ENCODE measurements around the gene DESI1.

DNA sequence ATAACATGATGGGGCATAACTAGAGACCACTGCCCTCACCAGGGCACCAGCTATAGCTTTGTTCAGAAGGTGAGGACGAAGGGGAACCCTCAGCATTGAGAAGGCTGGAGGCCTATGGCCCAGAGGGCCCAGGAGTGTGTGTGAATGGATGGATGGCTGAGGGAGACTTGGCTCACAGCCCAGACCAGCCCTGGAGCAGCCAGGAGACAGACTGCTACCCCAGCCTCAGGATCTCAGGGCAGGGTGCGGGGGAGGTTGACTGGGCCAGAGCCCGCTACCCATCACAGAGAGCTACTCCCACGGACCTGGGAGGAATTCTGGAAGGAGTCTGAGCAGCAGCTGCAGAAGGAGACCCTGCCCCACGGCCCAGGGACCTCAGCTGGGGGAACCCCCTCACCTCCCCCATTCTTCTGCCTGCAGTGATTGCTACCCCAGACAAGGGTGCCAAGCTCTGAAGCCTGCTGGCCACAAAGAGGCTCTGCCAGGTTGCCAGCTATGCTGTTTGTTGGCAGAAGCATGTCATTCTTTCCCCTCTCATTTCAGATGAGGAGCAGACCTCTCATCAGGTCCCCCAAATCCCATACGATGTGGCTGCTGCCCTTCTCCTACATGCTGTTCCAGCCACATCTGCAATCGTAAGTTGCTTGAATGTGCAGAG is 65.4 kb downstream of the DESI1 start:
- no peak for TF ChIP-seq EZH2 (IDR thresholded peaks at IDR 0.05; ENCODE audit: borderline replicate concordance, low read length)
- TF ChIP-seq, protein P1, sequence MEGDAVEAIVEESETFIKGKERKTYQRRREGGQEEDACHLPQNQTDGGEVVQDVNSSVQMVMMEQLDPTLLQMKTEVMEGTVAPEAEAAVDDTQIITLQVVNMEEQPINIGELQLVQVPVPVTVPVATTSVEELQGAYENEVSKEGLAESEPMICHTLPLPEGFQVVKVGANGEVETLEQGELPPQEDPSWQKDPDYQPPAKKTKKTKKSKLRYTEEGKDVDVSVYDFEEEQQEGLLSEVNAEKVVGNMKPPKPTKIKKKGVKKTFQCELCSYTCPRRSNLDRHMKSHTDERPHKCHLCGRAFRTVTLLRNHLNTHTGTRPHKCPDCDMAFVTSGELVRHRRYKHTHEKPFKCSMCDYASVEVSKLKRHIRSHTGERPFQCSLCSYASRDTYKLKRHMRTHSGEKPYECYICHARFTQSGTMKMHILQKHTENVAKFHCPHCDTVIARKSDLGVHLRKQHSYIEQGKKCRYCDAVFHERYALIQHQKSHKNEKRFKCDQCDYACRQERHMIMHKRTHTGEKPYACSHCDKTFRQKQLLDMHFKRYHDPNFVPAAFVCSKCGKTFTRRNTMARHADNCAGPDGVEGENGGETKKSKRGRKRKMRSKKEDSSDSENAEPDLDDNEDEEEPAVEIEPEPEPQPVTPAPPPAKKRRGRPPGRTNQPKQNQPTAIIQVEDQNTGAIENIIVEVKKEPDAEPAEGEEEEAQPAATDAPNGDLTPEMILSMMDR (IDR thresholded peaks at IDR 0.05; ENCODE audit: low read length) = no peak
